ENCODE data around the gene ADAMTS18. TPM values are rescaled to one million over a fixed set of nuclear protein-coding genes. Genes with fewer than 3 reads are reported as not detected.

ADAMTS18 gene
- total RNA-seq, 1 donor from 2014 or later, result not detected

DNA sequence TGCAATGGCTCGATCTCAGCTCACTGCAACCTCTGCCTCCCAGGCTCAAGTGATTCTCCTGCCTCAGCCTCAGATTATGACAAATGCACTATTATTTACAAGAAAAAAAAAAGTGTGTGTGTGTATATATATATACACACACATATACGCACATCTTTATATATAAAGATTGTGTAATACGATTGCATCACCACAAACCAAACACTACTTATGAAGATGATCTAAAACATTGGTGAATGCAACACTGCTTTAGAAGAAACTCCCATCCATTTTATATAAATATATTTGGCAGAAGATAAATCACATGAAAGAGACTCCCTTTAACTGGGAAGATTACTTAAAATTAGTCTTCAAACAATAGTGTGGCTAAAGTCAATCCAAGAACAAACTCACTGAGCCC is 138.9 kb downstream of the ADAMTS18 start:
- H3K9me3 Mint-ChIP-seq, result no peaks in the 10 kb centered on the region

DNA sequence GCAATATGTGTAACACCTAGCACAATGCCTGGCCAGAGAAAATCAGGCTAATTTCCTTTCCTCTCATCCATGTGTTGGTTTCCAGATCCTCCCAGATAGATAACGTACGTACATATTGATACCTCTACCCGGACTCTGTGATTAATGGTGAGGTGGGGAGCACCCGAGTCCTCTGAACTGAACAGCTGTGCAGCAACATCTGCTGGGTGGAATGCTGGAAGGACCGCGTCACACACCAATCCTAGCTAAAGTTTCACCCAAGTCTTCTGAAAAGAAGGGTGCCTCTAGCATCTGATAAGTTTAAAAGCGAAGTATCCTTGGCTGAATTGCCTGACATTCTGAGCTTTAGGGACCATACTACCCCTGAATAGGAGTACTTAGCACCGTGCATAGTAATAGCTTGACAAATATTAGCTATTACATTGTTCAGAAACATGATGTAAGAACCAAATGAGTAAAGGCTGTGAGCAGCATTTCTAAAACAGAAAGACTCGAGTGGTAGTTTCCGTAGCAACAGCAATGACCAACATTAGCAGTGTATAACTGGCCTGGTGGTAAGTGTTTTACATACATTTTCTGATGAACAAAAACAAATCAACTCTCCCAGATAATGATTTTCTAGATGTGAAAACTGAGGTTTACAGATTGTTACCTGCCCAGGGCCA is 144.3 kb downstream of the ADAMTS18 start:
- H3K4me3 Mint-ChIP-seq, result no peak overlapping the region
- no peaks in the 10 kb centered on the region for H3K36me3 Mint-ChIP-seq (ENCODE audit: low read depth)
- no peaks in the 10 kb centered on the region for H3K4me1 Mint-ChIP-seq
- H3K9me3 Mint-ChIP-seq, result no peaks in the 10 kb centered on the region
- intact Hi-C loops (cut with micrococcal nuclease), result no loop called here
- no peak for DNase-seq
- no peak for ATAC-seq (ENCODE audit: low read depth)
- TF ChIP-seq, protein P1, sequence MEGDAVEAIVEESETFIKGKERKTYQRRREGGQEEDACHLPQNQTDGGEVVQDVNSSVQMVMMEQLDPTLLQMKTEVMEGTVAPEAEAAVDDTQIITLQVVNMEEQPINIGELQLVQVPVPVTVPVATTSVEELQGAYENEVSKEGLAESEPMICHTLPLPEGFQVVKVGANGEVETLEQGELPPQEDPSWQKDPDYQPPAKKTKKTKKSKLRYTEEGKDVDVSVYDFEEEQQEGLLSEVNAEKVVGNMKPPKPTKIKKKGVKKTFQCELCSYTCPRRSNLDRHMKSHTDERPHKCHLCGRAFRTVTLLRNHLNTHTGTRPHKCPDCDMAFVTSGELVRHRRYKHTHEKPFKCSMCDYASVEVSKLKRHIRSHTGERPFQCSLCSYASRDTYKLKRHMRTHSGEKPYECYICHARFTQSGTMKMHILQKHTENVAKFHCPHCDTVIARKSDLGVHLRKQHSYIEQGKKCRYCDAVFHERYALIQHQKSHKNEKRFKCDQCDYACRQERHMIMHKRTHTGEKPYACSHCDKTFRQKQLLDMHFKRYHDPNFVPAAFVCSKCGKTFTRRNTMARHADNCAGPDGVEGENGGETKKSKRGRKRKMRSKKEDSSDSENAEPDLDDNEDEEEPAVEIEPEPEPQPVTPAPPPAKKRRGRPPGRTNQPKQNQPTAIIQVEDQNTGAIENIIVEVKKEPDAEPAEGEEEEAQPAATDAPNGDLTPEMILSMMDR (IDR thresholded peaks at IDR 0.05), result no peak
- H3K27ac Mint-ChIP-seq, result no peak overlapping the region
- ChIA-PET CTCF (no interaction called here), POLR2A (no interaction called here)
- H3K27me3 Mint-ChIP-seq, result peaks cover 4% of the 10 kb centered on the region

More for the DNA sequence above, 138.9 kb downstream of the ADAMTS18 start:
- H3K27me3 Mint-ChIP-seq, result peaks cover 3% of the 10 kb centered on the region
- ChIA-PET POLR2A (no interaction called here), CTCF (no interaction called here)
- H3K4me3 Mint-ChIP-seq, result no peak overlapping the region
- DNase-seq, result no peak
- TF ChIP-seq, protein P1 (IDR thresholded peaks at IDR 0.05), result no peak
- no peak overlapping the region for H3K27ac Mint-ChIP-seq
- intact Hi-C loops (cut with micrococcal nuclease), result no loop called here
- ATAC-seq (ENCODE audit: low read depth), result no peak
- H3K36me3 Mint-ChIP-seq (ENCODE audit: low read depth), result no peaks in the 10 kb centered on the region
- H3K4me1 Mint-ChIP-seq, result peaks cover 22% of the 10 kb centered on the region

DNA sequence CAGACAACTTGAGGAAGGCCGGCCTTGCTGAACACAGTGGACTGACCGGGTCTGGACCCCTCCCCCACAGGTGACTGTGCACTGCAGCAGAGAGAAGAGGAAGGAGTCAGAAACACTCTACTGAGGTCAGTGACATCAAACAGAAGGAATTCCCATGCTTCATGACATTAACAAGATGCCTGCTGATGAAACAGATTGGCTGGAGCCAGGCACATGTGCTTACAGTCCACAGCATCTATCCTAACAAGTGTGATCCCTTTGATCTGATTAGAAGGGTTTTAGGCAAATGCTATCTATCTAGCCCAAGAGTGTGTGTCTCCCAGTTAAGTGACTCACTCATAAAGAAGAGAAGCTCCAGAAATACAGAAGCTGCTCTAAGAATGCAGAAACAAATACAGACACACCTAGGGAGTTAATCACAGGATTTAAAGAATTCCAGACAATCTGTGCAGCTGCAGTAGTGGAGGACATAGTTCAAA is 145.5 kb downstream of the ADAMTS18 start:
- H3K27ac Mint-ChIP-seq, result no peak overlapping the region

DNA sequence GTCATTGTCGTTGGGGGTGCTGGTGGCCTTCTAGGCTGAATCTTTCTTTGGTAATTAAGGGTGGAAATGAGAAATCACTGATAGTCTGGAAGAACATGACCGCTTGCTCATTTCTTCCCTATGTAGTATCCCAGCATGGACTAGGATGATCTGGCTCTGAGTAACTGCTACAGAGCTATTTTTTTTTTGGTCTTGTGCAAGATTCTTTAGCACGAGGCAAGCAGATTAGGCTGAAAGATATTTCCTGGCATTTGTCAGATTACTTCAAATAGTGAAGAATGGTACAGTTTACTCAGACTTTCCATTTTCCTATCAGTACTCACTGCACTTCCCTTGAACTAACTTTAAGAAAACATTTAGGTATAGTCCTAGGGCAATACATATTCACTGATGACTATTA is 146.6 kb downstream of the ADAMTS18 start:
- ATAC-seq (ENCODE audit: low read depth), result no peak
- ChIA-PET POLR2A (no interaction called here), CTCF (no interaction called here)
- peaks cover 6% of the 10 kb centered on the region for H3K27me3 Mint-ChIP-seq
- H3K27ac Mint-ChIP-seq, result no peak overlapping the region
- no peak for DNase-seq
- H3K36me3 Mint-ChIP-seq (ENCODE audit: low read depth), result no peaks in the 10 kb centered on the region
- TF ChIP-seq, protein P1 (IDR thresholded peaks at IDR 0.05), result no peak
- no peaks in the 10 kb centered on the region for H3K4me1 Mint-ChIP-seq
- no peaks in the 10 kb centered on the region for H3K9me3 Mint-ChIP-seq
- intact Hi-C loops (cut with micrococcal nuclease), result no loop called here
- H3K4me3 Mint-ChIP-seq, result no peak overlapping the region

More for the DNA sequence above, 145.5 kb downstream of the ADAMTS18 start:
- ATAC-seq (ENCODE audit: low read depth) (no peak), DNase-seq (no peak)
- TF ChIP-seq, protein P1 (IDR thresholded peaks at IDR 0.05), result no peak
- POLR2A ChIA-PET, result no interaction called here
- CTCF ChIA-PET, result no interaction called here
- Mint-ChIP-seq H3K9me3 (no peaks in the 10 kb centered on the region), H3K36me3 (ENCODE audit: low read depth) (no peaks in the 10 kb centered on the region), H3K27me3 (peaks cover 6% of the 10 kb centered on the region), H3K4me1 (no peaks in the 10 kb centered on the region), H3K4me3 (no peak overlapping the region)
- intact Hi-C loops (cut with micrococcal nuclease), result no loop called here

DNA sequence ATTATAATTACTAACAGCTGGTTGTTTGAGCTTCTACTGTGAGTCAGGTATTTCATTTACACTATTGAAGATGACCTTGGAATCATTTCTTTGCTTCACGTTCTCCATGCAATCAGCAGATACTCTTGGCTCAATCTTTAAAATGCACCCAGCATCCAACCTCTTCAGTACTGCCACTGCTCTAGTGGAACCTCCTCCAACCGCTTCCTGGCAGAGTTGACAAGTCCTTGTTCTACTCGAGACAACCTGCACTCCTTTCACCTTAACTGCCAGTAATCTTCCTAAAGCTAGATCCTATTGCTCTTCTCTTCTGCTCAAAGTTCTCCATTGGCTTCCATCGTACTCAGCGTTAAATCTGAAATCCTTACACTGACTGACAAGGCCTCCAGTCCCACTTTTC is 149.2 kb downstream of the ADAMTS18 start:
- Mint-ChIP-seq H3K27me3 (peaks cover 6% of the 10 kb centered on the region), H3K36me3 (ENCODE audit: low read depth) (no peaks in the 10 kb centered on the region), H3K4me3 (no peak overlapping the region), H3K9me3 (no peaks in the 10 kb centered on the region), H3K4me1 (no peaks in the 10 kb centered on the region), H3K27ac (no peak overlapping the region)
- TF ChIP-seq, protein P1 (IDR thresholded peaks at IDR 0.05), result no peak
- ATAC-seq (ENCODE audit: low read depth) (no peak), DNase-seq (no peak)
- ChIA-PET POLR2A (no interaction called here), CTCF (no interaction called here)
- intact Hi-C loops (cut with micrococcal nuclease), result no loop called here
